GM21825 (cell line): ENCODE data around the gene HINT3.
"Not testable (repeated sequence)": the region's sequence is repeated elsewhere in the genome, so short reads cannot be mapped to it uniquely, and the experiment has no call there.

Source experiments
- ATAC-seq: cut with Tn5 transposase; IDR thresholded peaks from one replicate; pipeline ENCODE4 v1.9.1; 2021; ENCODE audit warnings: mild to moderate bottlenecking, moderate library complexity; ENCODE audit not compliant: unreplicated experiment

Gene HINT3

DNA sequence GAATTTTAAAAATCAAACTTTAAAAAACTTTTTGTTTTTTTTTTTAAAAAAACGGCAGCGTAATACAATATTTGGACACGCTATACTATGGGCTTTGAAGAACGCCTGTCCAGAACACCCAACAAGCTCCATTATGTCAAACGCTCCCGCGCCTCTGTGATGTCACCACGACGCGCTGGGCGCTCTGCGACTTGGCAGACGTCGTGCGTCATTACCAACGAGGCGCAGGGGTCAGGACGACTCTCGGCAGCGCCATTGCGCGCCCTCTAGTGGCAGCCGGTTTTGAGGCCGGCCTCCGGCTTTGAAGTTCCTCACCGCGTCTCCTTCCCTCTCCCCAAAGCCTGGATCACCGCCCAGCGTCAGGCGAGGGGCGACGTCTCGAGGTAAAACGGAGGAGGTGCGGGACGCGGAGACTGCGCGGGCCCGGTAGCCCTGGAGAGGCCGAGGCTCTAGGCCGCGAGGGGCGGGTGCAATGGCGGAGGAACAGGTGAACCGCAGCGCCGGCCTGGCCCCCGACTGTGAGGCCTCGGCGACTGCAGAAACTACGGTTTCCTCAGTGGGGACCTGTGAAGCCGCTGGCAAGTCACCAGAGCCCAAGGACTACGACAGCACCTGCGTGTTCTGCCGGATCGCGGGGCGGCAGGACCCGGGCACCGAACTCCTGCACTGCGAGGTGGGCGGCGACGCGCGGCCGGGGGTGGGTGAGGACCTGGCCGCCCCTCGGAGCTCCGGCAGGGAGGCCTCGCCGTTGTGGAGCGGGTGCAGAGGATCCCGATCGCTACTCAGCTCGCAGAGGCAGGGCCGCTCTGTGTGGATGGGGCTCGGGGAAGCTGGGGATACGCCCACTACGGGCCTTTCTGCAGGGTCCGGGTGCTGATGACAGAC is at the start of gene HINT3:
HINT3 (plus strand) TSS at position 265 of the 885 bp plus-strand sequence; CDS start at position 473, 208 bp downstream.
- ATAC-seq: peak; percentile 91

DNA sequence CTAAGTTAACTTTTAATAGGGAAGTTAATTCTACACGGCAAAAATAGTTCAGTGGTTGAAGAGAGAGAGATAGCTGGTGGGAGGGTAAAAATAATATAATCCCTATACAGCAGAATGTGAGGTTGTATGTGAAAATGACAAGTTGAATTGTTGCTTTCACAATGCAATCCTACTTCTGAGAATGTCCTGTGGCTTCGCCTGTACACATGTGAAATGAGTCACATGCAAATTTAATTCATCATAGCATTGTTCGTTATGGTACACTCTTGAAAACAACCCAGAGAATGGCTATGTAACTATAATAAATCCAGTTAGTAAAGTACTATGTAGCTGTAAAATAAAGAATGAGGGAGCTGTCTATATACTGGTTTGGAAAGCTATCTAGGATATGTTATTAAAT is 46.0 kb upstream of the HINT3 start:
- ATAC-seq: peak; percentile 98

GRCh38 chr6:125911051-125911451 is 45.5 kb upstream of the HINT3 start:
- ATAC-seq: not testable (repeated sequence)

- ATAC-seq: not testable (repeated sequence)
Measured at GRCh38 chr6:125912430-125912829, 44.1 kb upstream of the HINT3 start.

DNA sequence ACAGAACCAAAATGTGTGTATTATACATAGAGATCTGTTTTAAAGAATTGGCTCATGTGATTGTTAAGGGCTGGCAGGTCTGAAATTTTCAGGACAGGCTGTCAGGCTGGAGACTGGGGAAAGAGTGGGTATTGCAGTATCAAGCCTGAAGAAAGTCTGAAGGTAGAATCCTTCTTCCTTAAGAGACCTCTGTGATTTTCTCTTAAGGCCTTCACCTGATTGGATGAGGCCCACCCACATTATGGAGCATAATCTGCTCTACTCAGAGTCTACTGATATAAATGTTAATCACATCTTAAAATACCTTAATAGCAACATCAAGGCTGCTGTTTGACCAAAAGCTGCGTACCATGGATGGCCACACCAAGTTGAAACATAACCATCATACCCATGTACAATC is 43.4 kb upstream of the HINT3 start:
- ATAC-seq: no peak

- no peak for ATAC-seq
Measured at GRCh38 chr6:125913864-125914351, 42.7 kb upstream of the HINT3 start.

DNA sequence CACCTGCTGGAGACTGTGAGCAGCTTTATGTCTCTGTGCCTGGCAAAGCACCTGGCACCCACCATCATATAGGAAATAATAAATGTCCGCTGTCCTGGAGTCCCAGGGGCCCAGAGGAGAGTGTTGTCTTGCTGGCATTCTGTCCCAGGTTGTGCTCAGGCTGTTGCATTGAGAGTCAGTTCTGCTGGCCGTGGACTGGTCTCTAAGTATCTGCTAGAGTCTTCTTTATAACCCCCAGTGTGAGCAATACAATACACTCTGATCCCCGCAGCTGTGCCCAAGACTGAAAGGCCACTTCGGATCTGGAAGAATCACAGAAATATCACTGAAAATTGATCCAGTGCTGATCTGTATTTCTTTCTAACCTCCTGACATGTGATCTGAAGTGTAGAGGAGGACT is 38.3 kb upstream of the HINT3 start:
- ATAC-seq: no peak

- ATAC-seq: peak; percentile 98
Measured at GRCh38 chr6:125918681-125919566, 37.6 kb upstream of the HINT3 start.

- ATAC-seq: no peak
Measured at GRCh38 chr6:125919618-125920017, 37.0 kb upstream of the HINT3 start.

- ATAC-seq: no peak
Measured at GRCh38 chr6:125922322-125922860, 34.2 kb upstream of the HINT3 start.

GRCh38 chr6:125923366-125923877 is 33.1 kb upstream of the HINT3 start:
- no peak for ATAC-seq

DNA sequence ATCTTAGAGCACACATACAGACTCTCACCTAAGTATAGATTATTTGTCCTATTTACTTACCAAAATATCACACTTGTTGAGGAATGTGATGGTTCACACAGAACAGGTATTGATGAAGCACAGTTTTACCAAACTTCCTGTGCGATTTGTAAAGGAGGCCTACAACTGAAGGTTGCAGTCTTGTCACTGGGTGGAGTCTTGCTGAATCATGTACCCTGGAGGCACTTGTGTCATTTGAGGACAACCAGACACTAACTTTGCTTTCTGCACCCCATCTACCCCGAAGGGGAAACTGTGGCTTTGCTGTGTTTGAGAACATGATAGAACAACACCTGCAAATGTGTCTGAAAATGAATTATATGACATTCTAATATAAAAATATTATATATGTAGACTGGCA is 32.4 kb upstream of the HINT3 start:
- ATAC-seq: no peak

GRCh38 chr6:125924697-125925358 is 31.7 kb upstream of the HINT3 start:
- ATAC-seq: no peak

- no peak for ATAC-seq
Measured at GRCh38 chr6:125926711-125927110, 29.9 kb upstream of the HINT3 start.

- no peak for ATAC-seq
Measured at GRCh38 chr6:125927761-125928160, 28.8 kb upstream of the HINT3 start.

DNA sequence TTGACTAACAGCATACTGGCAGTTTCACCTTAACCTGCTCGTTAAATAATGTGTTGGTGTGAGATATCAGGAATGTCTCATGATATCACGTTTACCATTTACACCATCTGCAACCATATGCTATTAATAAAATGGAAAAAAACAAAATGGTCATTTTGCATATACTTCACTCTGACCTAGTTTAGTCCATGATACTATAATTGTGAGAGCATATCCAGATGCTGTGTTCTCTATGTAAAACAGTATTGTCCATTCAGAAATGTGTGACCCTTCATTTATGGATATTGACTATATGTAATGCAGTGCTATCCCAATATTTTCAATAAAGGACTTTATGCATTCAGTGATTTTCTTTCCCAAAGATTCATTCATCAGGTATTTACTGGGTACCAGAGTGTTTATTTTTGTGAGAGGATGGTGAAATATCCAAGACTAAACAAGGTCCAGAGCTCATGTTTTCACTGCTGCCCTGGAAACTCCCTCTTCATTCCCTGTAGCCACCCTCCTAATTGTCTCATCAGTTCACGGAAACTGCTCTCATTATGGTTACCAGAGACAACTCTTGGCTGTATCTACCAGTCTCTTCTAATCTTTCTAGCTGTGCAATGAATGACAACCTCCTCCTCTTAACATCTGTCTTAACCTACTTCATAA is 25.7 kb upstream of the HINT3 start:
- ATAC-seq: no peak

GRCh38 chr6:125931733-125932450 is 24.7 kb upstream of the HINT3 start:
- ATAC-seq: peak; percentile 62

GRCh38 chr6:125932451-125932795 is 24.1 kb upstream of the HINT3 start:
- no peak for ATAC-seq

DNA sequence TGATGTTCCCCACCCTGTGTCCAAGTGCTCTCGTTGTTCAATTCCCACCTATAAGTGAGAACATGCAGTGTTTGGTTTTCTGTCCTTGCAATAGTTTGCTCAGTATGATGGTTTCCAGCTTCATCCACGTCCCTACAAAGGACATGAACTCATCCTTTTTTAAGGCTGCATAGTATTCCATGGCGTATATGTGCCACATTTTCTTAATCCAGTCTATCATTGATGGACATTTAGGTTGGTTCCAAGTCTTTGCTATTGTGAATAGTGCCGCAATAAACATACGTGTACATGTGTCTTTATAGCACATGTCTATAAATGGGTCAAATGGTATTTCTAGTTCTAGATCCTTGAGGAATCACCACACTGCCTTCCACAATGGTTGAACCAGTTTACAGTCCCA is 21.1 kb upstream of the HINT3 start:
- ATAC-seq: not testable (repeated sequence)
